Osteoblast (primary cell): Measurements from ENCODE around the gene PCYOX1L. TPM values are rescaled to one million over a fixed set of nuclear protein-coding genes. Genes with fewer than 3 reads are reported as not detected.

ENCODE experiments used
- DNase-seq: peaks from one replicate; pipeline ENCODE4 v3.0.0; 2011; ENCODE audit warnings: low spot score, mixed read lengths; ENCODE audit not compliant: insufficient read length; ENCODE audit errors: missing footprints
- H2AFZ ChIP-seq: 2 replicates; pipeline ENCODE4 v1.6.0; 2011; ENCODE audit warnings: mild to moderate bottlenecking, low read length
- H3K27ac ChIP-seq: 2 replicates; pipeline ENCODE4 v1.5.1; 2011; ENCODE audit warnings: mild to moderate bottlenecking, low read depth, low read length, moderate library complexity
- H3K27me3 ChIP-seq: 2 replicates; pipeline ENCODE4 v1.6.0; 2012; ENCODE audit warnings: mild to moderate bottlenecking, control low read depth, inconsistent platforms, low read length, moderate library complexity; ENCODE audit not compliant: insufficient read depth
- H3K36me3 ChIP-seq: 2 replicates; pipeline ENCODE4 v1.5.1; 2011; ENCODE audit warnings: mild to moderate bottlenecking, low read length, control low read depth, moderate library complexity; ENCODE audit not compliant: insufficient read depth
- H3K4me1 ChIP-seq: 2 replicates; pipeline ENCODE4 v1.5.1; 2011; ENCODE audit warnings: mild to moderate bottlenecking, low read length, control low read depth, moderate library complexity; ENCODE audit not compliant: insufficient read depth
- H3K4me2 ChIP-seq: 2 replicates; pipeline ENCODE4 v1.6.0; 2011; ENCODE audit warnings: mild to moderate bottlenecking, low read length; ENCODE audit not compliant: insufficient read depth
- H3K4me3 ChIP-seq: fragments of 200-600 bp; sonication (generic); 3 replicates; pipeline ENCODE4 v1.5.1; 2012; ENCODE audit warnings: mild to moderate bottlenecking, low read length, inconsistent platforms; ENCODE audit not compliant: insufficient read depth
- H3K79me2 ChIP-seq: 2 replicates; pipeline ENCODE4 v1.6.0; 2012; ENCODE audit warnings: mild to moderate bottlenecking, low read length, control low read depth, inconsistent platforms; ENCODE audit not compliant: insufficient read depth
- H3K9me3 ChIP-seq: 2 replicates; pipeline ENCODE4 v1.5.1; 2011; ENCODE audit warnings: low read depth, low read length, control low read depth
- H4K20me1 ChIP-seq: 2 replicates; pipeline ENCODE4 v1.6.0; 2012; ENCODE audit warnings: mild to moderate bottlenecking, low read length, control low read depth; ENCODE audit not compliant: insufficient read depth
- CTCF ChIP-seq: IDR thresholded peaks from 2 replicates; pipeline ENCODE4 v1.5.1; 2011; ENCODE audit warnings: mild to moderate bottlenecking, low read depth, low read length, moderate library complexity; ENCODE audit errors: extremely low read depth
- total RNA-seq: library from RNA; depleted of rRNA; stranded (reverse); fragments of >200 nt; gene quantifications from 2 replicates; pipeline ENCODE4 v1.2.3, GENCODE V29; 2012

PCYOX1L gene
- total RNA-seq, 1 donor = 4.3 TPM

- Histone ChIP-seq H3K4me1 (peaks cover 12% of the 10 kb centered on the region), H3K27me3 (no peaks in the 10 kb centered on the region), H3K4me3 (no peak overlapping the region), H4K20me1 (no peaks in the 10 kb centered on the region), H3K36me3 (no peaks in the 10 kb centered on the region), H3K79me2 (no peaks in the 10 kb centered on the region), H3K9me3 (no peaks in the 10 kb centered on the region), H2AFZ (no peak overlapping the region), H3K4me2 (no peak overlapping the region), H3K27ac (no peak overlapping the region)
- no peak for DNase-seq
- TF ChIP-seq CTCF = no peak
Measured at GRCh38 chr5:149338364-149338763, 19.5 kb upstream of the PCYOX1L start.

GRCh38 chr5:149340920-149341319 lies 16.9 kb upstream of the PCYOX1L start:
- DNase-seq = no peak
- no peaks in the 10 kb centered on the region for H3K27me3 ChIP-seq
- TF ChIP-seq CTCF = no peak
- no peak overlapping the region for H3K4me2 ChIP-seq
- H3K79me2 ChIP-seq = peaks cover 6% of the 10 kb centered on the region
- peaks cover 7% of the 10 kb centered on the region for H3K4me1 ChIP-seq
- no peaks in the 10 kb centered on the region for H3K36me3 ChIP-seq
- no peaks in the 10 kb centered on the region for H3K9me3 ChIP-seq
- no peak overlapping the region for H2AFZ ChIP-seq
- H3K4me3 ChIP-seq = no peak overlapping the region
- no peaks in the 10 kb centered on the region for H4K20me1 ChIP-seq
- H3K27ac ChIP-seq = no peak overlapping the region

GRCh38 chr5:149341876-149342275 lies 16.0 kb upstream of the PCYOX1L start:
- Histone ChIP-seq H3K27ac (no peak overlapping the region), H3K4me2 (no peak overlapping the region), H3K27me3 (no peaks in the 10 kb centered on the region), H3K79me2 (peaks cover 13% of the 10 kb centered on the region), H4K20me1 (no peaks in the 10 kb centered on the region), H3K4me3 (no peak overlapping the region), H2AFZ (no peak overlapping the region), H3K36me3 (no peaks in the 10 kb centered on the region), H3K9me3 (no peaks in the 10 kb centered on the region), H3K4me1 (peaks cover 13% of the 10 kb centered on the region)
- TF ChIP-seq CTCF = no peak
- DNase-seq = no peak

- Histone ChIP-seq H4K20me1 (no peaks in the 10 kb centered on the region), H3K4me1 (peaks cover 13% of the 10 kb centered on the region), H2AFZ (no peak overlapping the region), H3K79me2 (peaks cover 34% of the 10 kb centered on the region), H3K27me3 (no peaks in the 10 kb centered on the region), H3K9me3 (no peaks in the 10 kb centered on the region), H3K36me3 (peaks cover 16% of the 10 kb centered on the region), H3K4me2 (peak overlapping the region; percentile 92), H3K27ac (no peak overlapping the region), H3K4me3 (peak overlapping the region; percentile 83)
- DNase-seq = no peak
- TF ChIP-seq CTCF = no peak
Measured at GRCh38 chr5:149344151-149344550, 13.7 kb upstream of the PCYOX1L start.
